Measurements from ENCODE around the gene TOP2B.

DNA sequence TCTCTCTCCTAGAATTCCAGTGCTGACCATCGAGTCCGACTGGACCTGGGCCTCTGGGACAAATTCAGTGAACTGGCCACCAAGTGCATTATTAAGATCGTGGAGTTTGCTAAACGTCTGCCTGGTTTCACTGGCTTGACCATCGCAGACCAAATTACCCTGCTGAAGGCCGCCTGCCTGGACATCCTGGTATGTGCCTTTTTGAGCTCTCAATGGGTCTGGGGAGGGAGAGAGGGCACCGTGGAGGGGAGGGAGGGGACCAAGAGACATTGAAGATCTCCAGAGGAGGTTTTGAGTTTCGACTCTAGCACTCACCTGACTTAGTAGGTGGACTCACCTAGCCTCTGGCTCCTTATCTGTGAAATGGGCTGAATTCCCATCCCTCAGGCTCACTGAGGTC, 84.2 kb downstream of the TOP2B start:
- TF ChIP-seq, protein P1, sequence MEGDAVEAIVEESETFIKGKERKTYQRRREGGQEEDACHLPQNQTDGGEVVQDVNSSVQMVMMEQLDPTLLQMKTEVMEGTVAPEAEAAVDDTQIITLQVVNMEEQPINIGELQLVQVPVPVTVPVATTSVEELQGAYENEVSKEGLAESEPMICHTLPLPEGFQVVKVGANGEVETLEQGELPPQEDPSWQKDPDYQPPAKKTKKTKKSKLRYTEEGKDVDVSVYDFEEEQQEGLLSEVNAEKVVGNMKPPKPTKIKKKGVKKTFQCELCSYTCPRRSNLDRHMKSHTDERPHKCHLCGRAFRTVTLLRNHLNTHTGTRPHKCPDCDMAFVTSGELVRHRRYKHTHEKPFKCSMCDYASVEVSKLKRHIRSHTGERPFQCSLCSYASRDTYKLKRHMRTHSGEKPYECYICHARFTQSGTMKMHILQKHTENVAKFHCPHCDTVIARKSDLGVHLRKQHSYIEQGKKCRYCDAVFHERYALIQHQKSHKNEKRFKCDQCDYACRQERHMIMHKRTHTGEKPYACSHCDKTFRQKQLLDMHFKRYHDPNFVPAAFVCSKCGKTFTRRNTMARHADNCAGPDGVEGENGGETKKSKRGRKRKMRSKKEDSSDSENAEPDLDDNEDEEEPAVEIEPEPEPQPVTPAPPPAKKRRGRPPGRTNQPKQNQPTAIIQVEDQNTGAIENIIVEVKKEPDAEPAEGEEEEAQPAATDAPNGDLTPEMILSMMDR (conservative IDR thresholded peaks at IDR 0.05; ENCODE audit: low read depth in 2 of 2): no peak
- no peak for TF ChIP-seq ZNF331 (CRISPR knock-in tag; IDR thresholded peaks at IDR 0.05; ENCODE audit: low read depth)
- no peak for TF ChIP-seq EZH2 (IDR thresholded peaks at IDR 0.05; ENCODE audit: low read depth, unreplicated experiment)
- no peak for TF ChIP-seq POLR2AphosphoS5 (IDR thresholded peaks at IDR 0.05; ENCODE audit: low read depth)
- TF ChIP-seq EZH2phosphoT487 (IDR thresholded peaks at IDR 0.05; ENCODE audit: unreplicated experiment): no peak
- no peak for TF ChIP-seq CREB1 (CRISPR knock-in tag; IDR thresholded peaks at IDR 0.05; ENCODE audit: low read depth)

All from GM23338 (cell line).